A673 (cell line): Measurements from ENCODE around the gene THUMPD3. TPM values are rescaled to one million over a fixed set of nuclear protein-coding genes. Genes with fewer than 3 reads are reported as not detected.

Experiments
- BruUV-seq: library from RNA; stranded (reverse); fragments of 400-500 nt; replicated peaks from 2 replicates; lab custom pipeline; 2021; lab: Mats Ljungman, UMichigan
- CTCF ChIA-PET: fragments of 300-600 bp; sonication (Branson Sonifier 250); formaldehyde crosslinking; loops from one replicate; lab custom pipeline; 2022; ENCODE audit warnings: antibody characterized with exemption; lab: Charles Lee
- POLR2A ChIA-PET: fragments of 300-600 bp; sonication (Branson Sonifier 250); formaldehyde crosslinking; loops from one replicate; lab custom pipeline; 2022; ENCODE audit warnings: antibody characterized with exemption; ENCODE audit not compliant: low non-redundant PET; lab: Charles Lee
- DNase-seq: peaks from one replicate; pipeline ENCODE4 v3.0.0-alpha.2; 2015; ENCODE audit warnings: low spot score
- H3K27ac ChIP-seq: fragments of 200-600 bp; sonication (generic); 2 replicates; pipeline ENCODE4 v1.5.1; 2016; ENCODE audit warnings: mixed run types, low read depth, mild to moderate bottlenecking, mixed read lengths, antibody characterized with exemption, low read length; ENCODE audit not compliant: poor library complexity, severe bottlenecking
- H3K27me3 ChIP-seq: fragments of 200-600 bp; sonication (generic); replicated peaks from 2 replicates; pipeline ENCODE4 v1.6.1; 2017; ENCODE audit warnings: mixed run types, low read depth, mild to moderate bottlenecking, mixed read lengths, antibody characterized with exemption, low read length; ENCODE audit not compliant: insufficient read depth, poor library complexity
- H3K36me3 ChIP-seq: fragments of 200-600 bp; sonication (generic); 2 replicates; pipeline ENCODE4 v1.6.1; 2016; ENCODE audit warnings: mixed run types, mild to moderate bottlenecking, mixed read lengths, antibody characterized with exemption, low read length; ENCODE audit not compliant: insufficient read depth, poor library complexity, severe bottlenecking
- H3K4me1 ChIP-seq: fragments of 200-600 bp; sonication (generic); 2 replicates; pipeline ENCODE4 v1.6.1; 2017; ENCODE audit warnings: mixed run types, mild to moderate bottlenecking, mixed read lengths, antibody characterized with exemption, low read length; ENCODE audit not compliant: insufficient read depth, poor library complexity, severe bottlenecking
- H3K4me3 ChIP-seq: fragments of 200-600 bp; sonication (generic); 2 replicates; pipeline ENCODE4 v1.5.1; 2016; ENCODE audit warnings: low read depth, mixed run types, mild to moderate bottlenecking, mixed read lengths, low read length; ENCODE audit not compliant: poor library complexity, severe bottlenecking
- H3K9me3 ChIP-seq: fragments of 200-600 bp; sonication (generic); 2 replicates; pipeline ENCODE4 v1.6.1; 2016; ENCODE audit warnings: mixed run types, low read depth, mild to moderate bottlenecking, mixed read lengths, antibody characterized with exemption, low read length; ENCODE audit not compliant: poor library complexity, severe bottlenecking
- EZH2 ChIP-seq: fragments of 200-600 bp; sonication (generic); IDR thresholded peaks from 2 replicates; pipeline ENCODE4 v1.6.1; 2017; ENCODE audit warnings: borderline replicate concordance, low read depth, mild to moderate bottlenecking, mixed read lengths, antibody characterized with exemption, low read length; ENCODE audit not compliant: poor library complexity, severe bottlenecking
- intact Hi-C: fragments of 100-400 bp; cut with micrococcal nuclease; formaldehyde crosslinking; loops from one replicate; pipeline ENCODE4 v1.10.0; 2022; ENCODE audit not compliant: unreplicated experiment
- total RNA-seq: library from RNA; stranded (reverse); gene quantifications from 2 replicates; pipeline ENCODE4 v1.2.3, GENCODE V29; 2021
- TF ChIP-seq, protein P1 (sequence below): fragments of 300-800, 200-600 bp; sonication (generic); conservative IDR thresholded peaks from 2 replicates; pipeline ENCODE4 v1.5.1; 2017; ENCODE audit warnings: low read depth, mild to moderate bottlenecking, antibody characterized with exemption, low read length, moderate library complexity, mixed read lengths

Gene THUMPD3
- total RNA-seq, 1 experiment from 2014 or later, result 84.6 TPM

DNA sequence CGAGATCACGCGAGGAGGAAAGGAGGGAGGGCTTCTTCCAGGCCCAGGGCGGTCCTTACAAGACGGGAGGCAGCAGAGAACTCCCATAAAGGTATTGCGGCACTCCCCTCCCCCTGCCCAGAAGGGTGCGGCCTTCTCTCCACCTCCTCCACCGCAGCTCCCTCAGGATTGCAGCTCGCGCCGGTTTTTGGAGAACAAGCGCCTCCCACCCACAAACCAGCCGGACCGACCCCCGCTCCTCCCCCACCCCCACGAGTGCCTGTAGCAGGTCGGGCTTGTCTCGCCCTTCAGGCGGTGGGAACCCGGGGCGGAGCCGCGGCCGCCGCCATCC is 33.4 kb downstream of the THUMPD3 start:
- Histone ChIP-seq H3K27ac (peak overlapping the region; percentile 97), H3K4me1 (peaks cover 40% of the 10 kb centered on the region), H3K27me3 (no peaks in the 10 kb centered on the region), H3K9me3 (no peaks in the 10 kb centered on the region), H3K4me3 (peak overlapping the region; percentile 70), H3K36me3 (peaks cover 39% of the 10 kb centered on the region)
- peak; percentile 98 for DNase-seq
- ChIA-PET POLR2A (interaction anchor here (0.6 to 1.0 kb wide), 2 partner anchors 13 to 1583 kb away, joined by 3 read pairs; no protein-coding TSS in a partner anchor), CTCF (no interaction called here)
- intact Hi-C loops, result loop anchor here (2.0 kb wide), 3 partner anchors 27 to 397 kb away; partner anchors contain the start of genes ARPC4, TADA3 and THUMPD3
- BruUV-seq, result no TSS peak
- TF ChIP-seq, protein P1, sequence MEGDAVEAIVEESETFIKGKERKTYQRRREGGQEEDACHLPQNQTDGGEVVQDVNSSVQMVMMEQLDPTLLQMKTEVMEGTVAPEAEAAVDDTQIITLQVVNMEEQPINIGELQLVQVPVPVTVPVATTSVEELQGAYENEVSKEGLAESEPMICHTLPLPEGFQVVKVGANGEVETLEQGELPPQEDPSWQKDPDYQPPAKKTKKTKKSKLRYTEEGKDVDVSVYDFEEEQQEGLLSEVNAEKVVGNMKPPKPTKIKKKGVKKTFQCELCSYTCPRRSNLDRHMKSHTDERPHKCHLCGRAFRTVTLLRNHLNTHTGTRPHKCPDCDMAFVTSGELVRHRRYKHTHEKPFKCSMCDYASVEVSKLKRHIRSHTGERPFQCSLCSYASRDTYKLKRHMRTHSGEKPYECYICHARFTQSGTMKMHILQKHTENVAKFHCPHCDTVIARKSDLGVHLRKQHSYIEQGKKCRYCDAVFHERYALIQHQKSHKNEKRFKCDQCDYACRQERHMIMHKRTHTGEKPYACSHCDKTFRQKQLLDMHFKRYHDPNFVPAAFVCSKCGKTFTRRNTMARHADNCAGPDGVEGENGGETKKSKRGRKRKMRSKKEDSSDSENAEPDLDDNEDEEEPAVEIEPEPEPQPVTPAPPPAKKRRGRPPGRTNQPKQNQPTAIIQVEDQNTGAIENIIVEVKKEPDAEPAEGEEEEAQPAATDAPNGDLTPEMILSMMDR, result no peak

DNA sequence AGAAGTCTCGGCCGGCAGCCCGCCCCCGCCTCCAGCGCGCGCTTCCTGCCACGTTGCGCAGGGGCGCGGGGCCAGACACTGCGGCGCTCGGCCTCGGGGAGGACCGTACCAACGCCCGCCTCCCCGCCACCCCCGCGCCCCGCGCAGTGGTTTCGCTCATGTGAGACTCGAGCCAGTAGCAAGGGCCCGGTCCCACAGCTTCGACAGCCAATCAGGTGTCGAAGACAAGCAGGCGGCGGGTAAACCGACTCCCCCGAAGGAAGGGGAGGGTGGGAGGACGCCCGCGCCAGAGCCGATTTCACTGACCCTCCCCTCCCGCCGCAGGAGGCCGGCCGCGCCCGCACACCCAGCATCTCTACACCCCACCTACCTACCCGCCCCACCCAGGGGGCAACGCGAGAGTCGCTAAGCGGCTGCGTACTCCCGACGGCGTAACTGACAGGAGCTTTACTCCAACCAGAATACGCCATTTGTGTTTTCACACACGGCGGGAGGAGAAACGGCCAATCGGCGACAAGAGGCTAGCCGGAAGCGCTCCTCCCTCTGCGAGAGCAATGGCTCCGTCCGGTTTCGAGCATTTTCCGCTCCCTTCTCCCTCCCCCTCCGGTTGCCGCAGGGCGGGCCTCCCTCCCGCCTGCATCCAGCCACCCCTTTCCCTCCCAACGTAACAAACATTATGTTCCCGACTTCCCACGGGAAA is 33.9 kb downstream of the THUMPD3 start:
- CTCF ChIA-PET, result no interaction called here
- Histone ChIP-seq H3K4me3 (peak overlapping the region; percentile 70), H3K36me3 (peaks cover 34% of the 10 kb centered on the region), H3K27ac (peak overlapping the region; percentile 97), H3K9me3 (no peaks in the 10 kb centered on the region), H3K27me3 (no peaks in the 10 kb centered on the region), H3K4me1 (peaks cover 45% of the 10 kb centered on the region)
- POLR2A ChIA-PET, result interaction anchor here (0.6 to 1.0 kb wide), 3 partner anchors 13 to 1583 kb away, joined by 3 to 4 read pairs (median 3); no protein-coding TSS in a partner anchor
- DNase-seq, result peak; percentile 100
- BruUV-seq, result no TSS peak
- intact Hi-C loops, result loop anchor here (2.0 kb wide), 3 partner anchors 26 to 396 kb away; partner anchors contain the start of genes ARPC4, TADA3 and THUMPD3
- TF ChIP-seq EZH2, result no peak
- TF ChIP-seq, protein P1, result no peak

DNA sequence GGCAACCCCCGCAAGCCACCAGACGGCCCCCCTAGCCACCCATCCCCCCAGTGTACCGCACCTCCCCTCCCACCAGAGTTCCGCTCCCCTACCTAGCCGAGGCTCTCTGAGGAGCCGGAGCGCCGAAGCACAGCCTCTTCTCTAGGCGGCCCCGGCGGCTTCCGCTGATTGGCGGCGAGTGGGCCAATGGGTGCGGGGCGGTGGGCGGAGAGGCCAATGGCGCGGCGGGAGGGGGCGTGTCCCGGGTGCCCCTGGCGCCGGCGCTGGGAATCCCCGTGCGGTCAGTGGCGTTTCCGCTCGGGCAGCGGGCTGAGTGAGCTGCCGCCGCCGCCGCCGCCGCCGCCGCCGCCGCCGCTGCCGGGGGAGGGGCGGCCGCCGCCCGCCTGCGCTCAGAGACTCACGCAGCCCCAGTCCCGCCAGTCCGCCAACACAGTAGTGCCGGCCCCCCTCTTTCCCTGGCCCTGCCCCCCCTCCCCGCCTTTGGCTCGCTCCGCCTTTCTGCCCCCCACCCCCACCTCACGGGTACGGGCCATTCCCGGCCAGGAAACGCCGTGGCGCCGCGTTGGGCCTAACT is 34.6 kb downstream of the THUMPD3 start, which contains the start of gene SETD5:
SETD5 (plus strand) TSS at position 284 of the 574 bp plus-strand sequence. CDS start 31,324 bp downstream, outside the sequence.
- H3K27ac ChIP-seq, result peak within 1 kb of the TSS; percentile 97
- DNase-seq, result peak; percentile 98
- H3K9me3 ChIP-seq, result no peaks in the 10 kb centered on the region
- TF ChIP-seq, protein P1, result no peak
- peaks cover 27% of the 10 kb centered on the region for H3K36me3 ChIP-seq
- H3K4me1 ChIP-seq, result peaks cover 51% of the 10 kb centered on the region
- no peaks in the 10 kb centered on the region for H3K27me3 ChIP-seq
- intact Hi-C loops, result loop anchor here (2.0 kb wide), 3 partner anchors 25 to 395 kb away; partner anchors contain the start of genes ARPC4, TADA3 and THUMPD3
- peak within 1 kb of the TSS; percentile 70 for H3K4me3 ChIP-seq
- ChIA-PET CTCF (no interaction called here), POLR2A (interaction anchor here (0.6 to 0.8 kb wide), 4 partner anchors 23 to 620 kb away, joined by 3 to 5 read pairs (median 4); partner anchors contain the start of gene THUMPD3)
- no TSS peak for BruUV-seq
